HFF-Myc (cell line): ENCODE data around the gene HTR3B.

Experiments
- DNase-seq: peaks from one replicate; pipeline ENCODE4 v3.0.0-alpha.2; 2011; ENCODE audit warnings: low read depth; ENCODE audit errors: extremely low read depth
- H3K4me3 ChIP-seq: replicated peaks from 2 replicates; pipeline ENCODE4 v1.5.1; 2011; ENCODE audit warnings: low read depth, mild to moderate bottlenecking, control low read depth, low read length
- CTCF ChIP-seq: IDR thresholded peaks from 2 replicates; pipeline ENCODE4 v1.5.1; 2012; ENCODE audit warnings: mild to moderate bottlenecking, low read depth, low read length, control low read depth; ENCODE audit errors: missing control alignments

Gene HTR3B

GRCh38 chr11:113992459-113993110 lies 88.0 kb downstream of the HTR3B start:
- no peak for DNase-seq
- TF ChIP-seq CTCF = no peak
- no peak overlapping the region for H3K4me3 ChIP-seq

GRCh38 chr11:113994077-113994954 lies 89.7 kb downstream of the HTR3B start:
- no peak overlapping the region for H3K4me3 ChIP-seq
- no peak for DNase-seq
- peak; percentile 64 for TF ChIP-seq CTCF
